Inferior parietal cortex (tissue), 1 donor: ENCODE measurements around the gene STX8.

Experiments used
- DNase-seq: peaks from one replicate; pipeline ENCODE4 v3.0.0-alpha.2; 2016; ENCODE audit errors: extremely low spot score

The STX8 gene

GRCh38 chr17:9227819-9228407 lies 347.7 kb downstream of the STX8 start:
- no peak for DNase-seq

- DNase-seq, result no peak
Observed at GRCh38 chr17:9226794-9227135, 348.9 kb downstream of the STX8 start.

- DNase-seq, result no peak
Observed at GRCh38 chr17:9226130-9226793, 349.4 kb downstream of the STX8 start.

GRCh38 chr17:9225305-9226101 lies 350.1 kb downstream of the STX8 start:
- DNase-seq, result no peak

- DNase-seq, result no peak
Observed at GRCh38 chr17:9224485-9224884, 351.1 kb downstream of the STX8 start.

- no peak for DNase-seq
Observed at GRCh38 chr17:9223531-9223930, 352.1 kb downstream of the STX8 start.

DNA sequence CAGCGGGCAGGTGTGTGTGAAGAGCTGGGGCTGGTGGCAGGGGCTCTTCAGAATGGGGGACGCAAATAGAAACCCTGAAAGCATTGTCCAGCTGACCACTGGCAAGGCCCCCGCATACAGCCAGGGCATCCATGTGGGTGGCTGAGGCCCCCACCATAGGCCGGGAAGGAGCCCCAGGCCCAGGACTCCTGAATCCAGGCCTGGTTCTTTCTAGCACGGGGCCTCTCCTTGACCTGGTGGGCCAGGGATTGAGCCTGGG lies 353.8 kb downstream of the STX8 start:
- DNase-seq, result no peak

GRCh38 chr17:9221147-9221921 lies 354.3 kb downstream of the STX8 start:
- no peak for DNase-seq

DNA sequence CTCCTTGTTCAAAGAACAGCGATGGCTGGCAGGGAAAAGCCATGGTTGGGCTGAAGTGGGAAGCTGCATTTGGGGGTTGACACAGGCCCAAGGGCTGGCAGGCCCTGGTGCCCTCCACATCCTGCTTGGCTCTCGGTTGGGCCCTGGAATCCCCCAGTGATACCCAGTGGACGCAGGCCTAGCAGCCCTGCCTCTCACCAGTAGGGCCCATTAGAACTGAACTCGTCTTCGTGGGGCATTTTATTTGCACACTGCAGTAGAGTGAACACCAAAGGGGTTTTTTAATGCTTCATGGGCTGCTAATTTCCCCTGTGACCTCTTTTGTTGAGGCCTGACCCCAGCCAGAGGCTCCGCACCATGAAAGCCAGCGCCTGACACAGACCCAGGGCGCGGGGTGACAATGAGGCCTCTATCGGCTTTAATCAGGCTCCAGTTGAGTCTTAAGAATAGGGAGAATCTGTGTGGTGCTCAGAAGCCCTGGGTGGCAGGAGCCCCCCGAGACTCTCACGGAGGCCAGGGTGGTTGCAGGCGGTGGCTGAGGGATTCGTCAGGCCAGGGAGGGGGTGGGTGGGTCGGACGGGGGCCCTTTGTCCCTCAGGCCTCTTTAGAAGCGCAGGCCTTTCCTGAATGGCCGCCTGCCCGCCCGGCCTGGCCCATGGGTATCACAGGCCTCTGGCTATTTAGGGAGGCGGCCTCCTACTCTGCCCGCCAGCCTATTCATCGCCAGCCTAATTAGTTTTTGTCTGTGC lies 355.0 kb downstream of the STX8 start:
- no peak for DNase-seq

DNA sequence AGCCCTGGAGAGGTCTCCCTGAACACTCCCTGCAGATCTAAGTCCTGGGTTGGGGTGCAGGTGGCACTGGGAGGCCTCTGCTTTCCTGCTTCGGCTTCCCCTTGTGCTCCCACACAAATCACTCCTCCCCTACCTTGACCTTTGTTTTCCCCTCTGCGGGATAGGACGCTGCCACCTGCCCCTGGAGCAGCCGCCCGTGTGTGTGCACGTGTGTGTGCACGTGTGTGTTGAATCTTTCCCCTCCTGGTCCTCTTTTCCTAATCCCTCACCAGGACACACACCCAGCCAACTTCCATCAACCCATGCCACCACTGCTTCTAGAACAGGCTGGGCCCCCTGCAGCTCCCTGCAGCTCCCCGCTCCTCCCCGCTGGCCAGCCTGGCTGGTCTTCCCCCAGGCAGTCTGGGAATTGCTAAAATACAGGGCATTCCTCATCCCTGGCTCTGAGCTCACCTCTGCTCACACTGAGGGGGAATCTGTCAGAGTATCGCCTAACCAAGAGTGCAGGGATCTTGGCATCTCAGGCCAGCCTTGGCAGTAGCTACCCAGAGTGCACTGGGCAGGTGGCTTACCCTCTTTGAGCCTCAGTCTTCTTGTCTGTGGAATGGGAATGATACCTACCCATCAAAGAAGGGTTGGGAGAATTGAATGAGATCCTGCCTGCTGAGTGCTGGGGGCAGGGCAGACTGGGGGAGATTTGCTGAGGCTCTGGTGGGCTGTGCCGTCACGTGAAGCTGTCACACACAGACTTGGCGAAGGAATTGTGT lies 355.8 kb downstream of the STX8 start:
- no peak for DNase-seq

DNA sequence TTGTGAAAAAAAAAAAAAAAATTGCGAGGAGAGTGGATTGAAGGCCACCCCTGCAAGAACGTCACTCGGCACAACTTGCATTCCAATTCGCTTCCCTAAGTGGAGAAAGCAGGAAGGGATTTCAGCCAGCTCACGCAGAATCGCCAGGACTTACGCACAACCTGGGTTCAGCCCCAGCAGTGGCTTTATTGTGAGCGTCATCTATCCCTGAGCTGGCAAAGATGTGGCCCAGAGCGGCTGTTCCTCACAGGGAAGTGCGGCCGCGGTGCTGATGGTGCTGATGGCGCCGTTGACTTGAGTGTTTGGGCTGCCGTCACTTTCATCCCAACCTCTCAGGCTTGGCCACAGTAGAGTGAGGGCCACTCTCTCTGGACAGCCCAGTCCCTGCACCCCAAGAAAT lies 356.7 kb downstream of the STX8 start:
- no peak for DNase-seq

GRCh38 chr17:9218064-9218635 lies 357.5 kb downstream of the STX8 start:
- no peak for DNase-seq

DNA sequence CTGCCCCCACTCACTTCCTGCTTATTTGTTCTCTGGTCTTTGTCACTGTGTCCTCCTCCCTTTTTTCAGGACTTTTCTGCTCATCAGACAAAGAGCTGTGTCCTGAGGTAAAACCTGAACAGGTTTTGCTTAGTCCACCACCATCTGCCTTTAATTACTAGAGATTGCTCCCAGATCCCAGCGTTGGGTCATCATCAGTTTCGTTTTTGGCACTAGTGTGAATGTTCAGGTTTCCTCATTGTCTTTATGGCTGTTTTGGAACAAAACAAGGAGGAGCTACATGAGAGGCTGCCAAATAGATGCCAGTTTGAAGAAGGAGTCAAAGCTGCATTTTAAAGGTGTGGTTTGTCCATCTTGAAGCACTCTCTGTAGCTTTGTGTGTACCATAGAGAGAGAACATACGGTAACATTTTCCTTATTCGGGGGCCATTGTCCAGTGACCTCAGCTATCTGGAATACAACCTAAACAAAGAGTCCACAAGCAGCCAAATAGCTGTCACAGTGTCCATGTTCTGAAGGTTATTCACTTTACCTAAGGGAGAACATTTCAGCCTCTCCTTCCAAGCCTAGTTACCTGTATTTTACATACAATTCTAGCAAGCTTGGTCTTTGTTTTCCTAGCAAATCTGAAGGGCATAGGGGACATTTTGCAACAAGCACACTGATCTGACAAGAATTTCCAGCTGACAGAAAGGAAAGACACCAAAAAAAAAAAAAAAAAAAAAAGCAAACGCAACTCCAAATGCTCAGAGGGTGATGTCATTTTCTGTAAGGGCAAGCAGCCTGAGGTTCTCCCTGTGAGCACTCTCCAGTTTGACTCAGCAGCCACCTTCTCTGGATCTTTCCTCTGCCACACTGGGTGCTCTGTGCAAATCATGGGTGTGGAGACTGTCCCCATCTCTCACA lies 358.2 kb downstream of the STX8 start:
- no peak for DNase-seq

GRCh38 chr17:9215465-9215864 lies 360.2 kb downstream of the STX8 start:
- no peak for DNase-seq

- DNase-seq, result no peak
Observed at GRCh38 chr17:9213303-9213640, 362.3 kb downstream of the STX8 start.

DNA sequence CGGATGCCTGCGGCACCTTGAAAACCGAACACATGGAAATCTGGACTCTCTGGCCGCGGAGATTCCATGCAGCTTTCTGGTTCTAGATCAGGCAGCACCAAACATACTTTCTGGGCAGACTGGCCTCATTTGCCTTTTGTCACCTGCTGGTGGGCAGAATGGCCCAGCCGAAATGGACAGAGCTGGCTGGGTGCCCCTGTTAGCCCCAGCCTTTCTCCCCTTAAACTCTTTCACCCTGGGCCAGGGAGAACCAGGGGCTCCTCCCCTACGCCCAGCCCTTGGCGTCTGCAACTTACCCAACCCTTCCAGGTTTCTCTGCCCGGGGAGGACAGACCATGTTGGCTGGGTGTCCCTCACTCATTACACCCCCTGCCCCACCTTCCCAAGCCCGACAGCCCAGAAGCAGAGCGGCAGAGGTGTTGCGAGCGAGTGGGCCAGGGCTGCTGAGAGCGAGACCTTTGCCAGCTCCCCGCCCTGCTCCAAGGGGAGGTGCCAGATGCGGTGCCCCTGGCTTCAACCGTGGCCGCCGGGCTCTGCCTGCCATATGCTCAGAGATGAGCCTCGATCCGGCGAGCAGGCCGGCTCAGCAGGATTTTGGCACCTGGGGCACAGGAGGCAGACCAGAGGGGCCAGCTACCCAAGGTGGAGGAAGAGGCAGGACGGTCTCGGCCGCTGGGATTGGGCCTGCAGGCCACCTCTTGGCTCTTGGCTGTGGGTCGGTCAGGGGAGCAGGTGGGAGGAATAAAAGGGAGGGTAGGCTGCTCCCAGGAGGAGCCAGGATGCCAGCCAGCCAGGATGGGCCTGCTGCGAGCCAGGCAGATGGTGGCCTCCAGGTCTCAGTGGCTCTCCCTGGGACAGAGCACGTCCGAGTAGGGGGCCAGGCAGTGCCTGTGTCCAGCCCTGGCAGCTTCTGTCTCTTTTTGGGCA lies 363.0 kb downstream of the STX8 start:
- DNase-seq, result no peak

- no peak for DNase-seq
Observed at GRCh38 chr17:9211133-9211765, 364.4 kb downstream of the STX8 start.

- no peak for DNase-seq
Observed at GRCh38 chr17:9209781-9210370, 365.7 kb downstream of the STX8 start.
